Trophoblast cell (in vitro differentiated cells and primary cell): ENCODE data around the gene MLC1.

Source experiments
- DNase-seq, 2 donors: peaks; one replicate each; pipeline ENCODE4 v3.0.0-alpha.2; 2016
- H2AFZ ChIP-seq: 2 replicates; pipeline ENCODE4 v1.6.1; 2013; ENCODE audit warnings: low read length, moderate library complexity, mild to moderate bottlenecking; ENCODE audit not compliant: insufficient read depth, poor library complexity
- H2AK5ac ChIP-seq: 2 replicates; pipeline ENCODE4 v1.6.1; 2013; ENCODE audit warnings: mild to moderate bottlenecking, low read length
- H2BK120ac ChIP-seq: 2 replicates; pipeline ENCODE4 v1.6.1; 2013; ENCODE audit warnings: low read length, mild to moderate bottlenecking, moderate library complexity; ENCODE audit not compliant: insufficient read depth, poor library complexity
- H2BK12ac ChIP-seq: 2 replicates; pipeline ENCODE4 v1.6.1; 2013; ENCODE audit warnings: mild to moderate bottlenecking, low read length, moderate library complexity
- H2BK5ac ChIP-seq: 2 replicates; pipeline ENCODE4 v1.6.1; 2013; ENCODE audit warnings: low read length, low read depth, moderate library complexity, mild to moderate bottlenecking; ENCODE audit not compliant: poor library complexity
- H3K14ac ChIP-seq: 2 replicates; pipeline ENCODE4 v1.6.1; 2013; ENCODE audit warnings: mild to moderate bottlenecking, low read length
- H3K18ac ChIP-seq: 2 replicates; pipeline ENCODE4 v1.6.1; 2013; ENCODE audit warnings: mild to moderate bottlenecking, low read length
- H3K23ac ChIP-seq: 2 replicates; pipeline ENCODE4 v1.6.1; 2013; ENCODE audit warnings: low read length
- H3K27ac ChIP-seq: 2 replicates; pipeline ENCODE4 v1.5.1; 2013; ENCODE audit warnings: low read depth, mild to moderate bottlenecking, inconsistent platforms, low read length, moderate library complexity
- H3K27me3 ChIP-seq: 2 replicates; pipeline ENCODE4 v1.6.1; 2013; ENCODE audit warnings: inconsistent platforms, mild to moderate bottlenecking, low read length, moderate library complexity; ENCODE audit not compliant: insufficient read depth
- H3K36me3 ChIP-seq, 2 experiments: 1 replicate in 1 of 2; 2 replicates in 1 of 2; pipeline ENCODE4 v1.6.1; 2013; ENCODE audit warnings: low read length in 2 of 2, mild to moderate bottlenecking in 2 of 2, moderate library complexity in 1 of 2; ENCODE audit not compliant: insufficient read depth in 2 of 2, control insufficient read depth in 1 of 2
- H3K4ac ChIP-seq: 2 replicates; pipeline ENCODE4 v1.6.1; 2013; ENCODE audit warnings: low read depth, mild to moderate bottlenecking, low read length, moderate library complexity
- H3K4me1 ChIP-seq, 2 experiments: 1 replicate in 1 of 2; 2 replicates in 1 of 2; pipeline ENCODE4 v1.6.1; 2013; ENCODE audit warnings: low read length in 2 of 2, mild to moderate bottlenecking in 2 of 2, moderate library complexity in 1 of 2; ENCODE audit not compliant: insufficient read depth in 2 of 2, control insufficient read depth in 1 of 2
- H3K4me2 ChIP-seq: 2 replicates; pipeline ENCODE4 v1.6.1; 2013; ENCODE audit warnings: inconsistent platforms, mild to moderate bottlenecking, low read length, moderate library complexity
- H3K4me3 ChIP-seq: 2 replicates; pipeline ENCODE4 v1.5.1; 2013; ENCODE audit warnings: mild to moderate bottlenecking, low read depth, low read length, inconsistent platforms
- H3K79me1 ChIP-seq: one replicate; pipeline ENCODE4 v1.6.1; 2013; ENCODE audit warnings: low read length
- H3K79me2 ChIP-seq: 2 replicates; pipeline ENCODE4 v1.6.1; 2013; ENCODE audit warnings: low read length, mild to moderate bottlenecking; ENCODE audit not compliant: control insufficient read depth, insufficient read depth, poor library complexity
- H3K9ac ChIP-seq: 2 replicates; pipeline ENCODE4 v1.6.1; 2013; ENCODE audit warnings: mild to moderate bottlenecking, low read length
- H3K9me3 ChIP-seq: 2 replicates; pipeline ENCODE4 v1.6.1; 2013; ENCODE audit warnings: low read depth, mild to moderate bottlenecking, control low read depth, inconsistent platforms, low read length; ENCODE audit not compliant: insufficient read depth
- H4K12ac ChIP-seq: 2 replicates; pipeline ENCODE4 v1.6.1; 2013; ENCODE audit warnings: low read depth, mild to moderate bottlenecking, low read length, moderate library complexity
- H4K8ac ChIP-seq: 2 replicates; pipeline ENCODE4 v1.6.1; 2013; ENCODE audit warnings: low read depth, mild to moderate bottlenecking, low read length, moderate library complexity
- H4K91ac ChIP-seq: one replicate; pipeline ENCODE4 v1.6.1; 2013; ENCODE audit warnings: low read depth, mild to moderate bottlenecking, low read length, moderate library complexity
- WGBS: extraction: QIAGEN DNeasy Blood & Tissue Kit; methylation state at CpG from one replicate; pipeline ENCODE4 v1.1.7; 2013; ENCODE audit warnings: missing lambda C conversion rate; ENCODE audit not compliant: insufficient read length, insufficient coverage; ENCODE audit errors: extremely low coverage; 5-methylcytosine and 5-hydroxymethylcytosine counted together

Gene MLC1

DNA sequence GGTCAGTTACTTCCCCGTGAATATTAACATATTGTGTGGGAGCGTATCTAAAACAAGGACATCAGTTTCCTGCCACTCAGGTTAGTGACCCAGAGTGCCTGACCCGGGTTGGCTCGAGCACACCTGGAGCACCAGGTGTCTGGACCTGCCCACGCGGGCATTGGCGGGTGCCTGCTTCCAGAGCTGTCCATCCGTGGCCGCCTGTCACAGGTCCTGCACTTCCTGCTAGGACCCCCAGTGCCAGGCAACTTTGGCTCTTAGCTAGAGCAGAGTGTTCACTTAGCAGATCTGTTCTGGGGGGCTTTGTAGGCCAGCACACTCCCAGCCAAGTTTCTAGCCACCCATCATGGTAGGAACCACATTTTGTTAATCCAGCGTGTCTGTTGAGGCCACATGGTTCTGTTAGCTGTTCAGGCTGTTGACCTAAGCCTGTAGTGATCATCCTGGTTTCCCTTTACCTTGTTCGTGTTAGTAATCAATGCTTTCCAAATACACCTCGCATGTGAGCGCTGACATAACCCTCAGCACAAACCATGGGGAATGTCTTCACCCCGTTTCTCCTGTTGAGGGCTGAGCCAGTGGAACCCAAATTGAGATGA is 34.0 kb upstream of the MLC1 start:
- Histone ChIP-seq H3K4me3 (no peak overlapping the region), H3K27ac (peak overlapping the region; percentile 66), H3K4me2 (no peak overlapping the region), H4K8ac (no peak overlapping the region), H2AK5ac (no peak overlapping the region), H3K23ac (no peak overlapping the region), H2AFZ (no peak overlapping the region), H3K9ac (no peak overlapping the region), H3K9me3 (peaks cover 1% of the 10 kb centered on the region), H2BK12ac (peak overlapping the region; percentile 87), H3K79me1 (peaks cover 13% of the 10 kb centered on the region), H3K18ac (peak overlapping the region; percentile 43), H3K27me3 (no peaks in the 10 kb centered on the region), H3K36me3 (no peaks in the 10 kb centered on the region), H3K79me2 (peaks cover 2% of the 10 kb centered on the region), H2BK120ac (peak overlapping the region; percentile 54), H4K12ac (no peak overlapping the region), H2BK5ac (no peak overlapping the region), H3K4ac (no peak overlapping the region), H4K91ac (peak overlapping the region; percentile 57), H3K14ac (peak overlapping the region; percentile 63), H3K4me1 (peaks cover 14 to 19% of the 10 kb centered on the region in 2 experiments)
- no peak for DNase-seq
- no CpG with 5 or more reads among the region's 14 CpGs for WGBS

DNA sequence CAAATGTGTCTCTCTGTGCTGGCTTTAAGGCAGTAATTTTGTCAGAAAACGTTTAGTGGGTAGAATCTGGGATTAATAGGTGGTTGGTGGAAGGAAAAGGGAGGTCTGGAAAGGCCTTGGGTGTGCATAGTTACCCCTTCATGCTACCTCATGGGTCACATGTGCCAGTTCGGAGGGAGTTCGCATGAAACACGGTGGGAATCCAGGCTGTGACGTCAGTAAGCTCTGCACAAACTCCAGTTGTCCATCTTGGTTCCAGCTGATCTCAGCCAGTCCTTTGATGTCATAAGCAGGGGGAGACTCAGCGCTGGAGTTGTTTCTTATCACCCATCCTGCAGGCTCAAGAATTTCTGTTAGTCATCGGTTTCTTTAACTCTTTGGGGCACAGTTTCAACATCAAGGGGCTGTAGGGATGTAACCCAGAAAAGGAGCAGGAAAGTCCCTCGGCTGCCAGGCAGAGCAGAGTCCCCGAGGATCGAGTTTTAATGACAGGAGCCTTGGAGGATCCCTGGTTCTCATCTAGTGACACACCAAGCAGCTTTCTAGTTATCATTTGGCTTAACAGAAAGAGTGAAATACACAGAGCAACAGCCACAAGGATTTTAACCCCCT is 33.4 kb upstream of the MLC1 start:
- peaks cover 1% of the 10 kb centered on the region for H3K9me3 ChIP-seq
- peaks cover 14 to 19% of the 10 kb centered on the region in 2 experiments for H3K4me1 ChIP-seq
- peak overlapping the region; percentile 54 for H2BK120ac ChIP-seq
- H3K27ac ChIP-seq, result peak overlapping the region; percentile 66
- no peak overlapping the region for H3K14ac ChIP-seq
- H4K12ac ChIP-seq, result no peak overlapping the region
- peak overlapping the region; percentile 10 for H2BK5ac ChIP-seq
- H2BK12ac ChIP-seq, result no peak overlapping the region
- no peak overlapping the region for H3K18ac ChIP-seq
- no peak overlapping the region for H3K4me2 ChIP-seq
- H2AFZ ChIP-seq, result no peak overlapping the region
- no peak overlapping the region for H2AK5ac ChIP-seq
- H4K8ac ChIP-seq, result no peak overlapping the region
- no CpG with 5 or more reads among the region's 10 CpGs for WGBS
- H3K79me2 ChIP-seq, result peaks cover 2% of the 10 kb centered on the region
- no peaks in the 10 kb centered on the region for H3K36me3 ChIP-seq
- H3K27me3 ChIP-seq, result no peaks in the 10 kb centered on the region
- peak in 1 of 2 donors; percentile 9 for DNase-seq
- H3K79me1 ChIP-seq, result peaks cover 13% of the 10 kb centered on the region
- H4K91ac ChIP-seq, result peak overlapping the region; percentile 56
- H3K23ac ChIP-seq, result no peak overlapping the region
- no peak overlapping the region for H3K4me3 ChIP-seq
- H3K9ac ChIP-seq, result no peak overlapping the region
- no peak overlapping the region for H3K4ac ChIP-seq

GRCh38 chr22:50118129-50118528 is 32.9 kb upstream of the MLC1 start:
- H2BK12ac ChIP-seq, result no peak overlapping the region
- no peak overlapping the region for H2BK5ac ChIP-seq
- no peak overlapping the region for H3K4me3 ChIP-seq
- no peak overlapping the region for H3K9ac ChIP-seq
- WGBS, result no CpG with 5 or more reads among the region's 3 CpGs
- H4K91ac ChIP-seq, result peak overlapping the region; percentile 56
- no peaks in the 10 kb centered on the region for H3K36me3 ChIP-seq
- no peak overlapping the region for H2AK5ac ChIP-seq
- H3K27me3 ChIP-seq, result no peaks in the 10 kb centered on the region
- no peak overlapping the region for H2AFZ ChIP-seq
- H3K4me1 ChIP-seq, result peaks cover 14 to 22% of the 10 kb centered on the region in 2 experiments
- no peak for DNase-seq
- no peak overlapping the region for H3K4ac ChIP-seq
- H3K23ac ChIP-seq, result no peak overlapping the region
- H3K79me2 ChIP-seq, result peaks cover 2% of the 10 kb centered on the region
- H3K18ac ChIP-seq, result no peak overlapping the region
- H3K9me3 ChIP-seq, result no peaks in the 10 kb centered on the region
- peak overlapping the region; percentile 51 for H3K27ac ChIP-seq
- no peak overlapping the region for H3K4me2 ChIP-seq
- H3K79me1 ChIP-seq, result peaks cover 16% of the 10 kb centered on the region
- H4K8ac ChIP-seq, result no peak overlapping the region
- H4K12ac ChIP-seq, result no peak overlapping the region
- no peak overlapping the region for H3K14ac ChIP-seq
- peak overlapping the region; percentile 0 for H2BK120ac ChIP-seq

DNA sequence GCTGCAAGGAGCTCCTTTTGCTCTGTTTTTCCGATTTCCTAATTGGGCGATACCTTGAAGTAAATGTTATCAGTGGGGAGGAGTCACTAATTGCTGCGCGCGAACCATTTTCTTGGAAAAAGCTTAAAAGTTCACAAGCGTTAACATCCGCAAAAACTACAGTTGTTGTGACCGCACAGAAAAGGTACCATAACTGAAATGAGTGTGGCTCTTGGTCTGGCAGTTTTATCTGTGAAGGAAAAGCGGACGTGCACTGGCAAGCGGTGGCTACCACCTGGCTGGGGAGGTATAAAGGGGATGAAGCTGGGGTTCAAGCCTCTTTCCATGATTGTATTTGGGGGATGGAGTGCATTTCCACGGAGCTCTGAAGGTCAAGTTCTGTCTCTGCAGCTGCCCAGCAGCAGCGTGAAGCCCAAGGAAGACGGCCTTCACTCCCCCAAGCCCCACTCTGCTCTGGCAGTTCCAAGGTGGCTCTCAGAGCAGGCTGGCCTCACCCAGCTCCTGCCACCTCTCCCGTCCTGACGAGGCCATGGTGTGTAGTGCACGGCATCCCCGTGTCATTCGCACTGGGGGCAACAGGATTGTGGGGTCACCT is 32.0 kb upstream of the MLC1 start:
- Histone ChIP-seq H3K4ac (no peak overlapping the region), H2AFZ (no peak overlapping the region), H3K4me2 (no peak overlapping the region), H2BK12ac (peak overlapping the region; percentile 91), H3K79me1 (peaks cover 21% of the 10 kb centered on the region), H3K23ac (no peak overlapping the region), H3K4me1 (peaks cover 18 to 27% of the 10 kb centered on the region in 2 experiments), H3K4me3 (no peak overlapping the region), H4K91ac (peak overlapping the region; percentile 41), H3K27me3 (no peaks in the 10 kb centered on the region), H2BK5ac (no peak overlapping the region), H2AK5ac (peak overlapping the region; percentile 69), H3K9me3 (no peaks in the 10 kb centered on the region), H3K36me3 (no peaks in the 10 kb centered on the region), H3K27ac (no peak overlapping the region), H4K8ac (peak overlapping the region; percentile 47), H3K18ac (no peak overlapping the region), H4K12ac (no peak overlapping the region), H3K14ac (peak overlapping the region; percentile 67), H3K79me2 (peaks cover 2% of the 10 kb centered on the region), H3K9ac (no peak overlapping the region), H2BK120ac (peak overlapping the region; percentile 41)
- no peak for DNase-seq
- WGBS, result no CpG with 5 or more reads among the region's 19 CpGs
